Osteocyte (in vitro differentiated cells): ENCODE measurements around the gene TCP11L2. TPM values are rescaled to one million over a fixed set of nuclear protein-coding genes. Genes with fewer than 3 reads are reported as not detected.

ENCODE experiments used
- DNase-seq: peaks from one replicate; pipeline ENCODE4 v3.0.0; 2021; ENCODE audit warnings: mixed read lengths; ENCODE audit not compliant: unreplicated experiment; ENCODE audit errors: extremely low spot score
- H3K27ac Mint-ChIP-seq: one replicate; pipeline ENCODE4 v1.8.0; 2021; ENCODE audit warnings: mild to moderate bottlenecking, mixed read lengths; ENCODE audit not compliant: unreplicated experiment
- H3K27me3 Mint-ChIP-seq: one replicate; pipeline ENCODE4 v1.8.0; 2021; ENCODE audit warnings: mixed read lengths; ENCODE audit not compliant: unreplicated experiment
- H3K36me3 Mint-ChIP-seq: one replicate; pipeline ENCODE4 v1.8.0; 2021; ENCODE audit warnings: mixed read lengths; ENCODE audit not compliant: unreplicated experiment
- H3K4me1 Mint-ChIP-seq: one replicate; pipeline ENCODE4 v1.8.0; 2021; ENCODE audit warnings: mixed read lengths; ENCODE audit not compliant: unreplicated experiment
- H3K4me3 Mint-ChIP-seq: one replicate; pipeline ENCODE4 v1.8.0; 2021; ENCODE audit warnings: mild to moderate bottlenecking, moderate library complexity, mixed read lengths; ENCODE audit not compliant: unreplicated experiment
- H3K9me3 Mint-ChIP-seq: one replicate; pipeline ENCODE4 v1.8.0; 2021; ENCODE audit warnings: mixed read lengths; ENCODE audit not compliant: unreplicated experiment
- CTCF ChIP-seq: fragments of 200-600 bp; sonication (generic); IDR thresholded peaks from 2 replicates; pipeline ENCODE4 v1.5.0; 2021; ENCODE audit warnings: antibody characterized with exemption, mild to moderate bottlenecking, moderate library complexity
- total RNA-seq: library from RNA; stranded (reverse); gene quantifications from 2 replicates; pipeline ENCODE4 v1.2.1, GENCODE V29; 2021

Gene TCP11L2
- total RNA-seq, 1 donor from 2014 or later: 42.7 TPM

- Mint-ChIP-seq H3K27ac (no peak overlapping the region), H3K4me3 (no peak overlapping the region), H3K36me3 (peaks cover 42% of the 10 kb centered on the region), H3K27me3 (no peaks in the 10 kb centered on the region), H3K9me3 (peaks cover 5% of the 10 kb centered on the region), H3K4me1 (no peaks in the 10 kb centered on the region)
- no peak for TF ChIP-seq CTCF
- no peak for DNase-seq
These were observed 90.2 kb downstream of the TCP11L2 start for GRCh38 chr12:106392759-106393158.

Other genes with a start within 250 kb of the TCP11L2 start
- 20.2 and 21.1 TPM in 2 replicates for gene NUAK1, start 163.8 kb upstream of the TCP11L2 start, total RNA-seq
- gene CKAP4, start 54.7 kb upstream of the TCP11L2 start, total RNA-seq: 182 and 197 TPM in 2 replicates
- 8.1 and 8.4 TPM in 2 replicates for gene POLR3B, start 55.0 kb downstream of the TCP11L2 start, total RNA-seq